ENCODE results near the gene EIF5AL1.

DNA sequence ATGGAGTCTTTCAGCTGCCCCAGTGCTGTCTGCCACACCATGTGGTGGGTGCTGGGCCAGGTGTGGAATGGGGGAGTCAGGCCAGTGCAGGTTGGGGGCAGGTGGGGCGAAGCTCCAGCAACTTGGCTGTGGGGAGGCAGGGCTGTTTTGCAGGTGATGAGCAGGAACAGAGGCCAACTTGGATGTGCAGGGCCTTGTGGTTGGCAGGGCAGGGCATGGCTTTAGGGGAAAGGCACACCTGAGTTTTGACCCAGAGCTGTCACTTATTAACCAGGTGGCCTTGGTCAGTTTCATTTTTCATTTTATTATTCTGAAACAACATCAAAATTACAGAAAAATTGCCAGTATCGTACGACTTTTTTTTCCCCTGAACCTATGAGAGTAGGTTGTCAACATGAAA lies 48.9 kb downstream of the EIF5AL1 start:
- TF ChIP-seq, protein P1, sequence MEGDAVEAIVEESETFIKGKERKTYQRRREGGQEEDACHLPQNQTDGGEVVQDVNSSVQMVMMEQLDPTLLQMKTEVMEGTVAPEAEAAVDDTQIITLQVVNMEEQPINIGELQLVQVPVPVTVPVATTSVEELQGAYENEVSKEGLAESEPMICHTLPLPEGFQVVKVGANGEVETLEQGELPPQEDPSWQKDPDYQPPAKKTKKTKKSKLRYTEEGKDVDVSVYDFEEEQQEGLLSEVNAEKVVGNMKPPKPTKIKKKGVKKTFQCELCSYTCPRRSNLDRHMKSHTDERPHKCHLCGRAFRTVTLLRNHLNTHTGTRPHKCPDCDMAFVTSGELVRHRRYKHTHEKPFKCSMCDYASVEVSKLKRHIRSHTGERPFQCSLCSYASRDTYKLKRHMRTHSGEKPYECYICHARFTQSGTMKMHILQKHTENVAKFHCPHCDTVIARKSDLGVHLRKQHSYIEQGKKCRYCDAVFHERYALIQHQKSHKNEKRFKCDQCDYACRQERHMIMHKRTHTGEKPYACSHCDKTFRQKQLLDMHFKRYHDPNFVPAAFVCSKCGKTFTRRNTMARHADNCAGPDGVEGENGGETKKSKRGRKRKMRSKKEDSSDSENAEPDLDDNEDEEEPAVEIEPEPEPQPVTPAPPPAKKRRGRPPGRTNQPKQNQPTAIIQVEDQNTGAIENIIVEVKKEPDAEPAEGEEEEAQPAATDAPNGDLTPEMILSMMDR (IDR thresholded peaks at IDR 0.05; ENCODE audit: poor library complexity): no peak
- TF ChIP-seq EZH2 (IDR thresholded peaks at IDR 0.05; ENCODE audit: borderline replicate concordance): no peak

Measured in hepatocyte (in vitro differentiated cells).